ENCODE measurements around the gene FANK1.
"Not testable (repeated sequence)": the region's sequence is repeated elsewhere in the genome, so short reads cannot be mapped to it uniquely, and the experiment has no call there.

The FANK1 gene

DNA sequence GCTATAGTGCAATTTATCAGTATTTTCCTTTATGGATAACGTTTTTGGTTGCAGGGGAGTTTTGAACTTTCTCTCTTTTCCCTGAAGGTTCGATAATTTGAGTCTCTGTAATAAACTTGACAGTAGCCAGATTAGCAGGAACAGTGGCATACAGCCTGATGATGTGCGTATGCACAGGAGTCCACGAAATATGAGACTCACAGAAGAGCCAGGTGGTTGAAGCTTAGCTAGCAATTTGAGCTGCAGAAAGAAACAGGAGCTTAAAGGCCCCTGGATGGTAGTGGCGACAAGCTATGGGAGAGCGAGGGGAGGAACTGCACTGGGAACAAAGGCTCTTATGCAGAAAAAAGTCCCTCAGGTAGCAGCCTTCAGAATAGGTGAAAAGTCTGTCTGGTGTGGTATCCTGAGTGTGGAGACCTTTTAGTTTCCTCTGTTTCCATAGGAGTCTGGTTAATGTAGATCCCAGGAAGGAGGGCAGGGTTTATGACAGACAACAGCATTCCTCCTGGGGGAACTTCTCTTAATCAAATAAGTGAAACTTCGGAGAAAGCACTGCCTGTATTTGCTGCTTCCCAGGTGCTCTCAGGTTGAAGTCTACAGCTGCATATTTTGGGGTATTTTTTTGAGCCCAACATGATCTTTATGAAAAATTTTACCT lies 32.7 kb downstream of the FANK1 start:
- no peak for DNase-seq (ENCODE audit: low read depth in 2 of 2)

DNA sequence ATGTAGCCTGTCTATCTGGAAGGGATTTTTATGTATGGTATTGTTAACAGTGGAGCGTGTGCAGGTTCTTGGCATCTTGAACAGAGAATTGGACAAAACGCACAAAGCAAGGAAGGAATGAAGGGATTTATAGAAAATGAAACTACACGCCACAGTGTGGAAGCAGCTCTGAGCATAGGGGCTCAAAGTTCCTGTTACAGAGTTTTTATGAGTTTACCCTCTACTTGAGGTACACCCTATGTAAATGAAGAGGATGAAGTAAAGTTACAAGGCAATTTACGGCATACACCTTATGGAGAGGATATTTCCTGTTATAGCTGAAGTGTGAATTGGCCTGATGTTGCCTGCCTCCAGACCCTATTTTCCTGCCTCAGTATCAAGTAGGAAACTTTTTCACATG lies 33.3 kb downstream of the FANK1 start:
- no peak for DNase-seq (ENCODE audit: low read depth in 2 of 2)

DNA sequence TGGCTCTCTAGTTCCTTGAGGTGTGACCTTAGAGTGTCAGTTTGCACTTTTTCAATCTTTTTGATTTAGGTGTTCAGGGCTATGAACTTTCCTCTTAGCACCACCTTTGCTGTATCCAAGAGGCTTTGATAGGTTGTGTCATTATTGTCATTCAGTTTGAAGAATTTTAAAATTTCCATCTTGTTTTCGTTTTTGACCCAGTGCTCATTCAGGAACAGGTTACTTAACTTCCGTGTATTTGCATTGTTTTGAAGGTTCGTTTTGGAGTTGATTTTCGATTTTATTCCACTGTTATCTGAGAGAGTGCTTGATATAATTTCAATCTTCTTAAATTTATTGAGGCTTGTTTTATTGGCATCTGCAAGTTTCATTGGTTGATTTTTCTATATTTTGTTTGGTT lies 37.3 kb downstream of the FANK1 start:
- DNase-seq (ENCODE audit: low read depth in 2 of 2): no peak

DNA sequence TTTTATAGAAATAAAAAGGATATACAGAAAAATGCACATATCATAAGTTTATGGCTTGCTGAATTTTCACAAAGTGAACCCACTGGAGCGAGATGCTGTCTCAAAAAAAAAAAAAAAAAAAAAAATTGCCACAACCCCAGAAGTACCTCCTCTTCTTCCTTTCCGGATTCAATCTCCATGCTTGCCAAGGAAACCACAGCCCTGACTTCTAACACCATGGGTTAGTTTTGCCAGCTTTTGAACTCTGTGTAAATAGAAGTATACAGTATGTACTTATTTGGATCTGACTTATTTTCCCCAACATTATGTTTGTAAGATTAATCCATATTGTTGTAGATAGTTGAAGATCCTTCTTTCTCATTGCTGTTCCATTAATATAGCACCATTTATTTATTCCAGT lies 40.0 kb downstream of the FANK1 start:
- DNase-seq (ENCODE audit: low read depth in 2 of 2): no peak

DNA sequence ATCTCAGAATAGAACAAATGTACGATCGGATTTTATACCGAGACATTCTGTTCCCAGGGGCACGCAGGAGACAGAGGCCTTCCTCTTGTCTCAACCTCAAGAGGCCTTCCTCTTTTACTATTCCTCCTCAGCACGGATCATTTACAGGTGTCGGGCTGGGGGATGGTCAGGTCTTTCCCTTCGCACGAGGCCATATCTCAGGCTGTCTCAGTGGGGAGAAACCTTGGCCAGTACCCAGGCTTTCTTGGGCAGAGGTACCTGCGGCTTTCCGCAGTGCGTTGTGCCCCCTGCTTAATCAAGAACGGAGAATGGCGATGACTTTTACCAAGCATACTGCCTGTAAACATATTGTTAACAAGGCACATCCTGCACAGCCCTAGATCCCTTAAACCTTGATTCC lies 44.2 kb downstream of the FANK1 start:
- DNase-seq (ENCODE audit: low read depth in 2 of 2): no peak

DNA sequence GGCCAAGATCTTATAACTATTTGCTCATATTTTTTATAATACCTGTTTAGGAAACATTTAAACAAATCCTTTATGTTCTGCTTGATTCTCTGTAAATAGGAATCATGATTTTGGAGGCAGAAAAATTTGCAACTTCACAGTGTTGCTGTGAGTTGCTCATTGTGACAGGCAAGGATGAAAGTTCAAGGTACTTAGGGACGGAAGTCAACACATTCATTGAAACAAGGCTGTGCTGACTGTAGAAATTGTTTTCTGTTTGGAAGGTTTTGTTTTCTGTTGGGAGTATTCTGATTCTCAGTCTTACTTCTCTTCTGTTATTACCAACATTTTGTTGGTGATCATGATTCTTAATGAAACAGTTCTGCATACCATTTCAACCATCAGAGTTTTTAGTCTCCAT lies 54.9 kb downstream of the FANK1 start:
- DNase-seq (ENCODE audit: low read depth in 2 of 2): no peak

DNA sequence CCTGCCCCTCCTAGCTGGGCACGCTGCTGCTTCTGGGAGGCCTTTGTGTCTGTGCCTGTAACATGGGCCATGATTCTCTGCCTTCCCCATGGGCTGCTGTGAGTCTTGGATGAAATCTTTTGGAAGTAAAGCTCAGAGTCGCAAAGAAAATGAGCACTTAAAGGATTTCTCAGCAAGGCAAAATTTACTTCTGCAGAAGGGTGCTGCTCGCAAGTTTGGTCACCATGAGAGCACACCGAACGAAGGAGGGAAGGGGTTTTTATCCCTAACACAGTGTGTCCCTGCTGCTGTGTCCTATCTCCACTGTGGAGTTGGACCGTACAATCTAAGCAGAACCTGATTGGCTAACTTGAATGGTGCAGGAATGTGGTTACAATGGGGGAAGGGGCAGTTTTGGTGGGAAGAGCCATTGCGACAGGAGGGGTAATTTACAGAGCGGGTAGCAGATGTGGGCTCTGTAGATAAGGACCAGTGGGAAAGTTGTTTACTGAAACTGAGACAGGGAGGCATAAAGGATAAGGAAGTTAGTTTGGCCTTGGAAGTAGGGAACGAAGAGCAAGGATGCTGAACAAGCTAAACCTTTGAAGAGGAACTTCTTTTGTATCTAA lies 57.5 kb downstream of the FANK1 start:
- no peak for DNase-seq (ENCODE audit: low read depth in 2 of 2)

DNA sequence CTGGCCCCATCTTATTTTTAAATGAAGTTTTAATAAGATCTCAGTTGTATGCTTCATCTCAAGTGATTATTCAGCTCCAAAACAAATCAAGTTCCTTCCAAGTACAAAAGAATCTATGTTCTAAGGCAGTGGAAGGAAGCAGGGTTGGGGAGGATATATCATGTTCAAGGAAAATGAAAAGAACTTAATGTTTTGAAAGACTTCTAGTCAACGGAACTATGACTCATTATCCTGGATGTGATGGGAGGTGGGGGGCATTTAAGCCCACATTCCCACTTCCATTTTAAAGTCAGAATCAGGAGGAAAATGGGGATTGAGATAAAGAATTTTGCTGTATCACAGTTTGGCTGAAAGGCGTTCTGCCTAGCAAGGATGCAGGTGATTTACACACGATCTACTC lies 59.4 kb downstream of the FANK1 start:
- no peak for DNase-seq (ENCODE audit: low read depth in 2 of 2)

DNA sequence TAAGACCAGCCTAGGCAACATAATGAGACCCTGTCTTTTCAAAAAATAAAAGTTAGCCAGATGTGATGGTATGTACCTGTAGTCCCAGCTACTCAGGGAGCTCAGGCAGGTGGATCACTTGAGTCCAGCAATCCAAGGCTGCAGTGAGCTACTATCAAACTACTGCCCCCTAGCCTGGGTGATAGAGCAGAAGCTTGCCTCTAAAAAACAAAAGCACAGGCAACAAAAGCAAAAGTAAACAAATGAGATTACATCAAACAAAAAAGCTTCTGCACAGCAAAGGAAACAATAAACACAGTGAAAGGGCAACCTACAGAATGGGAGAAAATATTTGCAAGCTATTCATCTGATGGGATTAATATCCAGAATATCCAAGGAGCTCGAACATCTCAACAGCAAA lies 65.4 kb downstream of the FANK1 start:
- no peak for DNase-seq (ENCODE audit: low read depth in 2 of 2)

DNA sequence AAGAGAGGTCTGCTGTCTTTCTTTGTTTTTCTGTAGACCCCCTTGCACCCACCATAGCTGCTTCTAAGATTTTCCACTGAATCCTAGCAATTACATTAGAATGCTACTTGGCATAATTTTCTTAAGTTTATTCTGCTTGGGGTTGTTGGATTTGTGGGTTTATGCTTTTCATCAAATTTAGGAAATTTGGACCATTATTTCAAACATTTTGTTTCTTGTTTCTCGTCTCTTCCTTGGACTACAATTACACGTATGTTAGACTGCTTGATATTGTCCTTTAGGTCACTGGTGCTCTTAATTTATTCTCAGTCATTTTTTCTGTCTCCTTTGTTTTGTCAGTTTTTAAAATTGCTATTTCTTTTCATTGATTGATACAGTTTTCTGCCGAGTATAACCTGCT lies 65.8 kb downstream of the FANK1 start:
- no peak for DNase-seq (ENCODE audit: low read depth in 2 of 2)

DNA sequence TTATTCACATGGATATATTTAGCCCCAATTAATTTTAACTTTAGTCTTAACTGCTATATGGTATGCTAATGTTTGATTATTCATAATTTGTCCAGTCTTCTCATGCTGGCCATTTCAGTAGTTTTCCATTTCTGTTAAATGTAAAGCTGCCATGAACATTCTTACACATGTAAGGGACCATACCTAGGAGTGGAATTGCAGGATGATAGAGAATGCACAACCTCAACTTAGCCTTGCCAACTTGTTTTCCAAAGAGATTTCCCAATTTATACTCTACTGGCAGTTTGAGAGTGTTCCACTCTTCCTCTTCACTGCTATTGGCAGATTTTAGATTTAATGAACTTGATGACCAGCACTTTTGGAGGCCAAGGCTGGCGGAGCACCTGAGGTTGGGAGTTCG lies 68.2 kb downstream of the FANK1 start:
- no peak for DNase-seq (ENCODE audit: low read depth in 2 of 2)

DNA sequence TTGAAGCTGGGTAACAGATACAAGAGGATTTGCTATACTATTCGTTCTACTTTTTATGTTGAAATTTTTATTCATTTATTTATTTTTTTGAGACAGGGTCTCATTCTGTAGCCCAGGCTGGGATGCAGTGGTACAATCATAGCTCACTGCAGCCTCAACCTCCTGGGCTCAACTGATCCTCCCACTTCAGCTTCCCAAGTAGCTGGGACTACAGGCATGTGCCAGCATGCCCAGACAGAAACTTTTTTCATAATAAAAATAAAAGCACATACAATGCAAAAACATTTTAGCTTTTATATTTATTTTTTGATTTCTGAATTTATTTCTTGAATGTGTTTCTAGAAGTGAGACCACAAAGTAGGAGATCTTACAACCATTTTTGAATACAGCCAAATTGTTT lies 71.2 kb downstream of the FANK1 start:
- DNase-seq (ENCODE audit: low read depth in 2 of 2): no peak

DNA sequence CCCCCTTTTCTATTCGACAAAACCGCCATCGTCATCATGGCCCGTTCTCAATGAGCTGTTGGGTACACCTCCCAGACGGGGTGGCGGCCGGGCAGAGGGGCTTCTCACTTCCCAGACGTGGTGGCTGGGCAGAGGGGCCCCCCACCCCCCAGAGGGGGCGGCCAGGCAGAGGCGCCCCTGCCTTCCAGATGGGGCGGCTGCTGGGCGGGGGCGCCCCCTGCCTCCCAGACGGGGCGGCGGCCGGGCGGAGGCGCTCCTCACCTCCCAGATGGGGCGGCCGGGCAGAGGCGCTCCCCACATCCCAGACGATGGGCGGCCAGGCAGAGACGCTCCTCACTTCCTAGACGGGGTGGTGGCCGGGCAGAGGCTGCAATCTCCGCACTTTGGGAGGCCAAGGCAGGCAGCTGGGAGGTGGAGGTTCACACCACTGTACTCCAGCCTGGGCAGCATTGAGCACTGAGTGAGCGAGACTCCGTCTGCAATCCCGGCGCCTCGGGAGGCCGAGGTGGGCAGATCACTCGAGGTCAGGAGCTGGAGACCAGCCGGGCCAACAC lies 73.8 kb downstream of the FANK1 start:
- not testable (repeated sequence) for DNase-seq (ENCODE audit: low read depth in 2 of 2)

DNA sequence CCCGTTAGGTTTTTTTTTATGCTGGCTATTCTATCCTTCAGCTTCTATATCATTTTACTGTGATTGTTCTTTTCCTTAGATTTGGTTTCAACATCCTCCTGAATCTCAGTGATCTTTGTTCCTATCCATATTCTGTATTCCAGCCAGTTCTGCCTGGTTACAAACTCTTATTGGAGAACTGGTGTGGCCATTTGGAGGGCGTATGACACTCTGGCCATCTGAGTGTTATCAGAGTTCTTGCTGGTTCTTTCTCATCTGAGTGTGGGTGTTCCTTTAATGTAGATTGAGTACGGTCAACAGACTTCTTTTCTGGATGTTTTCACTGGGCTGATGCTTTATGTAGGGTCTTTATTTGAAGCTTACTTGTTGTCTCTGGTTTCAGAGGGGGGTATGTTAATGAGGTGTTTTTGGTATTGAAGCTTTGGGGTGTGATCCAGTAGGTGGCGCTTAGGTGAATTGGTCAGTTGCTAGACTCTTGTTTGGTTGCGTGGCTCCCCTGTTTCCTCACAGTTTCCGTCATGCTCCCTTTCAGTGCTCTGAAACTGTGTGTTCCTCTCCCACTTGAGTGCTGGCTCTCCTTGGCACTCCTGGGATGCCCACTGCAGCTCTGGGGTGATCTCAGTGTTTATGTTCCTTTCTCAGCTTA lies 80.7 kb downstream of the FANK1 start:
- DNase-seq (ENCODE audit: low read depth in 2 of 2): no peak

DNA sequence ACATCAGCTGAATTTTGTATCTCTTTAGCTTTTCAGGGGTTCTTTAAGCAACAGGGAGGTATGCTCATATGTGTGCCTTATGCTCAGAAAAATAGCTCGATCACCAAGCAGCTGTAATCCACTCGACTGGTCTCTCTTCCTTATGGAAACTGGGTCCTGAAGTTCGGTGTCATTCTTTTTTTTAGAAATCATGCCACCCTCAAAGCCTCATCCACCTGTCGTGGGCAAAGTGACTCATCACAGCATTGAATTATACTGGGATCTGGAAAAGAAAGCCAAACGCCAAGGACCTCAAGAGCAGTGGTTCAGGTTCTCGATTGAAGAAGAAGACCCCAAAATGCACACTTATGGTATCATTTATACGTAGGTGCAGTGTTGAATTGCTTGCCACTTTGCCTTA lies 83.6 kb downstream of the FANK1 start:
- no peak for DNase-seq (ENCODE audit: low read depth in 2 of 2)

DNA sequence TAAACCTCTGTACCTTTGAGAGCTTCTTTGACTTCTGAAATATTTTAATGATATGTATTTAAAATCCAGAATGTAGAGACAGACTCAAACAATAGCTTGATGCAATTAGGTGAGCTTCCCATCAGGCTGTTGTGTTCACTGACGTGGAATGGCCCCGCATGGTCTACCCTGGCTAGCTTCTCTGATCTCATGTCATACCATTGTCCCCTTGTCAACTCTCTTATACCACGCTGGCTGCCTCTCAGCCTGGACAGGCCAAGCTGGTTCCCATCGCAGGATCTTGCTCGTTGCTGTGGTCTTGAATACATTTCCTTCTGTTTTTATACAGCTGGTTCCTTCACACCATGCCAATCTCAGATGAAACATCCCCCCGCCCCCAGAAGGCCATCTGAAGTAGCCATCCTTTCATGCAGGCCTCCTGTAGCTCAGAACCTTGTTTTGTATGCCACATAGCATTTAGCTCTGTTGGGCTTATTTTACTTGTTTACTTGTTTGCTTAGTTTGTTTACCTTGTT lies 84.2 kb downstream of the FANK1 start:
- DNase-seq (ENCODE audit: low read depth in 2 of 2): no peak

DNA sequence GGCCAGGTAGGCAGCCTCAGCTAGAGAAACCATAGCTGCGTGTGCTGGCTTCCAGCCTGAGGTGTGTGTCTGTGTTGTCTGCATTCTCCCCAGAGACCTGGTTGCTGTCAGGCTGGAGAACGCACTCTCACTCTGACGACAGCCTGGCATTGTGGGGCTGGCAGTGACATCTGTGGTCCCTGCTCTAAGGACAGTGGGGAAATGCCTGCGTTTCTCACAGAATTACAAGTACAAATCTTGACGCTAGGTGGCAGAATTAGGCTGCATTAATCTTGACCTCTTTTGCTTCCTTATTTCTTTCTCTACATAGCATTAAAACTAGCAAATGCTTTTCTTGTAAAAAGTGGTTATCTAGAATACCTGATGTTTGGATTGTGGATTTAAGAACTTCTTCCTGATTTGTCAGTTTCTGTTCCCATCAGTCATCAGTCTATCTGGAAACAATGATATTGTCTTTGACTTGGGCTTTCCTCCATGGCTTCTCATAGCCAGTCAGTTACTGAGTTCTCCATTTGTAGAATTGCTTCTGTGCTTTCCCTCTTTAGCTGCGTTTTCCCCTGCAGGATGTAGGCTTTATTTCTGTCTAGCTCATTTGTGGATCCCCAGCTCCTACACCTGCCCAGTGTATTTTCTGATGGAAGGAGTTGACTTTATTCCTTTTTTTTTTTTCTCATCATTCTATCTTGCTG lies 86.0 kb downstream of the FANK1 start:
- no peak for DNase-seq (ENCODE audit: low read depth in 2 of 2)

DNA sequence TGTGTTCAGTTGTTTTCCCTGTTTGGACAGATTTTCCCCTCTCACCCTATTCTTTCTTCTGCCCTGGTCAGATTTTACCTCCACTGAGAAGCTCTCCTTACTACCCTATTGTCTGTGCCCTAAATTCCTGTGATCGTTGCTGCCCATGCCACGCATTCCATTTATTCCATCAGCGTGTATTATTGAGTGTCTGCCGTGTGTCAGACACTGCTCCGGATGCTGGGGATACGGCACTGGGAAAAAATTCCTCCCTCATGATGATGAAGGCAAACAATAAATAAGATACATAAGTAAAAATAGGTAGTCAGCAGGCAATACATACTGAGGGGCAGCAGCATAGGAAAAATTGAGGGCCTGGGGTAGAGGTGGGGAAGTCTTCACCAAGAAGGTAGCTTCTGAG lies 86.8 kb downstream of the FANK1 start:
- no peak for DNase-seq (ENCODE audit: low read depth in 2 of 2)

DNA sequence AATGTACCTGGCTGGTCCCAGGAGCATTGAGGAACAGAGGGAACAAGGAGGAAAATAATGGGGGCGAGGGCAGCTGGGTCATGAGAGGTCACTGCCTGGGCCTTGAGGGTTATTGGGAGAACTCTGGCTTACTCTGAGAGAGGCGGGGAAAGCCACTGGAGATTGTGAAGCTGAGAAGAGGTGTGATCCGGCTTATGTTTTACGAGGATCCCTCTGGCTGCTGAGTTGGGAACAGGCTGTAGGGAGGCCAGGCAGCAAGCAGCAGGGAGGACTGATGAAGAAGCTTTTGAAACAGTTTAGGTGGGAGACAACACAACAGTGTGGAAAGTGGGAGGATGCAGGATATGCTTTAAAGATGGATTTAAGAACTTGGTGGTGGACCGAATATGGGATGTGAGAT lies 87.3 kb downstream of the FANK1 start:
- DNase-seq (ENCODE audit: low read depth in 2 of 2): no peak

DNA sequence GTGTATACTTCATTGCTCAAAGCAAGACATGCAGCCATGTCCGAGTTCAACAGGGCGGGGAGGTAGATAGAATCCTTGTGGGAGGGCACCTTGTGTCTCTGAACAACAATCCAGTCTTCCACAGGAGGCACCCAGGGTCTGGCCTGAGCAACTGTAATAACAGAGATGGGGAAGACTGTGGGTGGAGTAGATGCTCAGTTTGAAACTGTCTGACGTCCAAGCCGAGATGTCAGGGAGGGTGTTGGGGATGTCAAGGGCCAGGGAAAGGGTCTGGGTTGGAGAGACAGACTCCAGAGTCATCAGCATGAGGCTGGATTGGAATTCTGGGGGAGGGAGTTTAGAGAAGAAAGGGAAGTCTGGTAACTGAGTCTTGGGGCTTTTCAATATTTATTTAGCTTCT lies 88.0 kb downstream of the FANK1 start:
- DNase-seq (ENCODE audit: low read depth in 2 of 2): no peak

DNA sequence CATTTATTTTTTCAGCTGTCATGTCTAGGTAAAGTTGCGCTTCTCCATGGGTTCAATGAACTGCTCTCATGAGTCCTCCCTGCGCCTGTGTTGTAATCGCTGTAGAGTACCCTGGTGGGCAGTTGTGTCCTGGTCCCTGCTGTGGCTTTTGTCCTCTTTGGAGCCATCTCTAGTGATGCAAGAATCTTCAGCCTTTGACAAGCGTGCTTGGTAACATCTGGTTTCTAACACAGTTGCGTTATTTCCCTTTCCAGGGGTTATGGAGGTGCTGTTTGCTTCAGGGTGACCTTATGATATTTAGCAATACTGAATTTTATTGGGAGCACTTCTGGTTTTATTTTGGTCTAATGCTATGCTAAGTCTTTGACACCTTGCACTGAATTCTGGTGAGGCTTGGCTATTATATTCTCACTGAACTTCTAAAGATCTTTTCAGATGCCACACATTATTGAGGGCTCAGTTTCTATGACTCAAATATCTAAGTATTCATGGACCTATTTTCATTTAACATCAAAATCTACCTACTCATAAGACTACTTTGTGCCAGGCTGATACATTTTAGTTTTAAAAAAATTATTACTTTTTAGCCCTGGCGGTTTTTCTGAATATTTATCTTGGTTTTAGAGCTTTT lies 88.6 kb downstream of the FANK1 start:
- DNase-seq (ENCODE audit: low read depth in 2 of 2): no peak
